Left lung (tissue), 10 donors: ENCODE data around the gene AP3B2. TPM values are rescaled to one million over a fixed set of nuclear protein-coding genes. Genes with fewer than 3 reads are reported as not detected.

Source experiments
- ATAC-seq: fragments of 200-7000 bp; cut with Tn5 transposase; one replicate; pipeline ENCODE4 v1.9.1; 2020; ENCODE audit warnings: moderate library complexity
- DNase-seq, 4 donors: peaks; one replicate each; pipeline ENCODE4 v3.0.0-alpha.2; 2013 to 2020
- H3K27ac ChIP-seq, 2 donors: fragments of 200-600 bp; sonication (generic) in 1 of 2; one replicate each; pipeline versions ENCODE4 v1.5.0 to v1.8.0; 2020 to 2021
- H3K27me3 ChIP-seq, 2 donors: fragments of 200-600 bp; sonication (generic) in 1 of 2; one replicate each; pipeline versions ENCODE4 v1.5.0 to v1.8.0; 2020 to 2021
- H3K36me3 ChIP-seq, 2 donors: fragments of 200-600 bp; sonication (generic) in 1 of 2; one replicate each; pipeline versions ENCODE4 v1.5.0 to v1.8.0; 2020 to 2021
- H3K4me1 ChIP-seq, 2 donors: fragments of 200-600 bp; one replicate each; pipeline ENCODE4 v1.8.0; 2021
- H3K4me3 ChIP-seq, 2 donors: fragments of 200-600 bp; sonication (generic) in 1 of 2; one replicate each; pipeline versions ENCODE4 v1.5.0 to v1.8.0; 2020 to 2021; ENCODE audit warnings: mild to moderate bottlenecking in 1 of 2
- H3K9me3 ChIP-seq, 2 donors: fragments of 200-600 bp; sonication (generic) in 1 of 2; one replicate each; pipeline versions ENCODE4 v1.5.0 to v1.8.0; 2020 to 2021
- intact Hi-C, 2 donors: fragments of 100-400 bp; cut with DNase I; formaldehyde crosslinking; loops; one replicate each; pipeline versions ENCODE4 v1.11.2 to v1.14.2; 2022
- polyA plus RNA-seq, 6 donors: library from polyadenylated mRNA; unstranded; fragments of 120-200 nt; gene quantifications; one replicate each; pipeline ENCODE4 v1.2.1, GENCODE V29; 2013; ENCODE audit not compliant: insufficient read length in 6 of 6
- total RNA-seq, 2 donors: library from RNA; stranded (reverse); fragmentation: NEBNext Ultra II Directional; extraction: Animal tissue kit (Norgen Biotek cat#: 25700); gene quantifications; one replicate each; pipeline ENCODE4 v1.2.1, GENCODE V29; 2021
- TF ChIP-seq, protein P1 (sequence below), 2 donors: fragments of 200-600 bp; sonication (generic) in 1 of 2; IDR thresholded peaks; one replicate each; pipeline versions ENCODE4 v1.5.0 to v1.8.0; 2021; ENCODE audit warnings: antibody characterized with exemption in 2 of 2
- donor health status: DM: no; HTN: yes; CAD: no.
- donor health status: DM: no; HTN: no; CAD: no.

AP3B2 gene
- total and polyA plus RNA-seq, 8 donors, result 0.82 to 3.0 (median 2.1) TPM

DNA sequence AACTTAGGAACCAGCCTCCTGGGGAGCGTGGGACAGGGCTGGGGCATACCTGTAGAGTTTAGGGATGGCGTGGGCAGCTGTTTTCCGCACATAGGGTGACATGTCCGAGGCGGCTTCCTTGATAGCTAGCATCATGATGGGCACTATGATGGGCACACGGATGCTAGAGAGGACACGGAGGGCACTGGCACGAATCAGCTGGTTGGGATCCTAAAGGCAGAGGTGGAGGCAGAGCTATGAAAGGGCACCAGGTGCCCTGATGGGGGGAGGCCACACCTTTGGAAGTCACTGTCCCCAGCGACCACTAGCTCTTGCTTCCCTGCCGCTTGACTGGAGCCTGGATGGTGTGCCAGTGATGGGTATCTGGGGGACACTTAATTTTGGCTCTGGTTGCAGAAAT lies 28.3 kb downstream of the AP3B2 start:
- ATAC-seq, result no peak
- DNase-seq, result peak in 1 of 4 donors; percentile 42
- no peak overlapping the region for H3K4me3 ChIP-seq
- peaks cover 6 to 46% of the 10 kb centered on the region in 2 donors for H3K27me3 ChIP-seq
- peaks cover 0 to 7% of the 10 kb centered on the region in 2 donors for H3K4me1 ChIP-seq
- no peak overlapping the region for H3K27ac ChIP-seq
- H3K36me3 ChIP-seq, result no peaks in the 10 kb centered on the region
- intact Hi-C loops, result no loop called here
- TF ChIP-seq, protein P1, sequence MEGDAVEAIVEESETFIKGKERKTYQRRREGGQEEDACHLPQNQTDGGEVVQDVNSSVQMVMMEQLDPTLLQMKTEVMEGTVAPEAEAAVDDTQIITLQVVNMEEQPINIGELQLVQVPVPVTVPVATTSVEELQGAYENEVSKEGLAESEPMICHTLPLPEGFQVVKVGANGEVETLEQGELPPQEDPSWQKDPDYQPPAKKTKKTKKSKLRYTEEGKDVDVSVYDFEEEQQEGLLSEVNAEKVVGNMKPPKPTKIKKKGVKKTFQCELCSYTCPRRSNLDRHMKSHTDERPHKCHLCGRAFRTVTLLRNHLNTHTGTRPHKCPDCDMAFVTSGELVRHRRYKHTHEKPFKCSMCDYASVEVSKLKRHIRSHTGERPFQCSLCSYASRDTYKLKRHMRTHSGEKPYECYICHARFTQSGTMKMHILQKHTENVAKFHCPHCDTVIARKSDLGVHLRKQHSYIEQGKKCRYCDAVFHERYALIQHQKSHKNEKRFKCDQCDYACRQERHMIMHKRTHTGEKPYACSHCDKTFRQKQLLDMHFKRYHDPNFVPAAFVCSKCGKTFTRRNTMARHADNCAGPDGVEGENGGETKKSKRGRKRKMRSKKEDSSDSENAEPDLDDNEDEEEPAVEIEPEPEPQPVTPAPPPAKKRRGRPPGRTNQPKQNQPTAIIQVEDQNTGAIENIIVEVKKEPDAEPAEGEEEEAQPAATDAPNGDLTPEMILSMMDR (IDR thresholded peaks at IDR 0.05), result no peak
- no peaks in the 10 kb centered on the region for H3K9me3 ChIP-seq

DNA sequence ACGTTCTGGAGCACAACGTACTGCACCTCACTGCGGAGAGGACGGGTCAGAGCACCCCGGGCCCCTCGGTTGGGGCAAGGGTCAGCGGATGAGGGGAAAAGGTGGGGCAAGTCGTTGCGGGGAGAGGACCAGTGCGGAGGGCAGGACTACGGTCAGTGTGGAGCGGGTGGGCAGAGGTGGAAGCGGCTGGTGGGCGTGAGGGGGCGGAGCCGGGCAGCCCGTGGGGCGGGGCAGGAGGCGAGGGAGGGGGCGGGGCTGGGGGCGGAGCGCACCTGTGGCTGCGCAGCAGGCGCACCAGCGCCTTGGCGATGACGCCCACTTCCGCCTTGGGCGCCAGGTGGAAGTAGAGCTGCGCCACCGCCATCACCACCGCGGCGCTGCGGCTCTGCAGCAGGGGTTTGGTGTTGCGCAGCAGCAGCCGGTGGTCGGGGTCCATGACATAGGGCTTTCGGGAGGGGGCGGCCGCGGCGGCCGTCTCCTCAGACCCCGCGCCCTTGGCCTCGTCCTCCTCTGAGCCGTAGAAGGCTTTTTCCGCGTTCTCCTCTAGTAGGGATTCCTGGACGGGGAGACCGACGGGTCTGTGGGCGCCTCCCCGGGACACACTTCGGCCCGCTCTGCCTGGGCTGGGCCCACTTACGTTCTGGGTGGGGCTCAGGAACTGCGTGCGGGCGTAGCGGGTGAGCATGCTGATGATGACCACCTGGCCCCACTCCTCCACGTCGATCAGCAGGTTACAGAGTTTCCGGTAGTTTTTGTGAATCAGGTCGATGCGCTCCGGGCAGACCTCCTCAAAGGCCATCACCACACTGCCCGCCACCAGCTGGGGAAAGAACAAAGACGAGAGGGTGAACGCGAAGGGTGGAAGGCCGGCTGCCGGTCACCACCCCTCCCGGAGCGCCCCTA lies 29.2 kb downstream of the AP3B2 start:
- peak; percentile 98 for ATAC-seq
- intact Hi-C loops, result no loop called here
- H3K27ac ChIP-seq, result no peak overlapping the region

DNA sequence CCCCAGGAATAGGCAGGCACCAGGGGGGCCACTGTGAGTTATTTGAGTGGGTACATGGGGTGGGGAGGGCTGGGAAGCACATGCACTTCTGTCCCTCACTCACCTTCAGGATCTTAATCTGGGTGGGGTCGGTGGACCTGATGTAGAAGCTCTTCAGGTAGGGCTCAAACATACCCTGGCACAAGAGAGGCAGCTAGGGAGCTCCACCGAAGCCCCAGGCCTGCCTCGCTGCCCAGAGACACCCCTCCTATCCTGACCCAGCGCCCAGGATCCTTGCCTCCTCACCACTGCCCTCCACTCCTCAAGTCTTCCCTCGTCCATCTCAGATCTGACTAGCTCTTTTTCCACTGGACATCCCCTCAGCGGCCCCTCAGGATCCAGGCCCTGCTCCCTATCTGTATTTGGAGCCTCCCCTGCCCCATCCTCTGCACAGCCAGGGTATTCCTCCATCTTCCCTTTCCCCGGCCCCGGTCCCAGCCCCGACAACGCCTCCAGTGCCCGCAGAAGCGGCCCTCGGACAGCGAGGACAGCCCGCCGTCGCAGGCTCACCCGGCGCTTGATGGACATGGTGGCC lies 30.0 kb downstream of the AP3B2 start:
- H3K36me3 ChIP-seq, result no peaks in the 10 kb centered on the region
- TF ChIP-seq, protein P1 (IDR thresholded peaks at IDR 0.05), result no peak
- H3K4me3 ChIP-seq, result peak overlapping the region; percentile 24 to 37
- intact Hi-C loops, result no loop called here
- no peaks in the 10 kb centered on the region for H3K9me3 ChIP-seq
- peak in 1 of 4 donors; percentile 13 for DNase-seq
- H3K27me3 ChIP-seq, result peaks cover 6 to 46% of the 10 kb centered on the region in 2 donors
- H3K27ac ChIP-seq, result no peak overlapping the region
- no peak for ATAC-seq
- H3K4me1 ChIP-seq, result peaks cover 0 to 7% of the 10 kb centered on the region in 2 donors

More for the DNA sequence above, 29.2 kb downstream of the AP3B2 start:
- TF ChIP-seq, protein P1 (IDR thresholded peaks at IDR 0.05), result no peak
- Histone ChIP-seq H3K4me1 (peaks cover 0 to 7% of the 10 kb centered on the region in 2 donors), H3K9me3 (no peaks in the 10 kb centered on the region), H3K27me3 (peaks cover 6 to 46% of the 10 kb centered on the region in 2 donors), H3K4me3 (peak overlapping the region; percentile 24 to 37), H3K36me3 (no peaks in the 10 kb centered on the region)
- peak in 3 of 4 donors; percentile 62 to 91 (median 69) for DNase-seq

DNA sequence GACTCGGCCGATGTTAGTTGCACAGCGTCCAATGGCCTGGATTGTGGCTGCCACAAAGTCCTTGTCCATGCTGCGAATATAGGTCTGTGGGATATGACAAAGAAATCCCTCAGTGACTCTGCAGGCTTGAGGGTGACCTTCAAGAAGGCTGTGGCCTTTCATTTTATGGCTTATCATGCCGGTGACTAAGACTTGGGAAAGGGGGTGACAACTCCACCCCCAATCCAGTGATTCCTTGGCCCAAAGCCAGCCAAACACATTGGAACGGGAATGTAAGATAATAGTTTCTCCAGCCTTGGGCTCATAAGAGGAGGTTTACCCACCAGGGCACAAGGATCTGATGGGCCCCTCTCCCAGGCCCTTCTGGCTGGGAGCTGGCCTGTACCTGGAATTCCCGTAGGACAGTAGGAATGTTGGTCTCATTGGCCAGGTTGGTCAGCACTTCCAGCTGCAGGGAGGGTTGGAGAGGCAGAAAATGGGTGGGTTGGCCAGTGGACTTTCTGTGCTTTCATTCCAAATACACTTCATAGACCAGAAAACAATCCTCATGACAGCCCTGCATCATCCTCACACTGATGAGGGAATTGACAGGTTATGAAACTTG lies 31.9 kb downstream of the AP3B2 start:
- Histone ChIP-seq H3K36me3 (no peaks in the 10 kb centered on the region), H3K27me3 (peaks cover 6 to 45% of the 10 kb centered on the region in 2 donors), H3K9me3 (no peaks in the 10 kb centered on the region), H3K27ac (no peak overlapping the region), H3K4me3 (no peak overlapping the region), H3K4me1 (peaks cover 0 to 7% of the 10 kb centered on the region in 2 donors)
- ATAC-seq (no peak), DNase-seq (no peak)
- TF ChIP-seq, protein P1 (IDR thresholded peaks at IDR 0.05), result no peak
- intact Hi-C loops, result no loop called here

DNA sequence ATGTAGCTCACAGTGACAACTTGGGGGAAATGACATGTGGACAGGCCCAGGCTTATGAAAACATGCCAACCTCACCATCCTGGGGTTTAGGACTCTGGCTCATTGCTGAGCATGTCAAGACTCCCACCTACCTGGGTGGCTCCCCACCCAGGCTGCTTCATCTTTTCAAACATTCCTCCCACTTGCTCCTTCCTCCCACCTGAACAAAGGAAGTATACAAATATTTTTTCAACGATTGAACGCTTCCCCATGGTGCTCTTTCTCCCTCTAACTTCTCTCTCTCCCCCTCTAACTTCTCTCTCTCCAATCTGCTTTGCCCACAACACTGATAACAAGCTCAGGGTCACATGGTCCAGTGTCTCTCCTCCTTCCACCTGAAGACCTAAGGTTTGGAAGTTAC lies 34.8 kb downstream of the AP3B2 start:
- intact Hi-C loops, result no loop called here
- Histone ChIP-seq H3K36me3 (no peaks in the 10 kb centered on the region), H3K4me3 (no peak overlapping the region), H3K4me1 (peaks cover 0 to under 1% of the 10 kb centered on the region in 2 donors), H3K9me3 (no peaks in the 10 kb centered on the region), H3K27me3 (peaks cover 0 to 16% of the 10 kb centered on the region in 2 donors), H3K27ac (no peak overlapping the region)
- TF ChIP-seq, protein P1 (IDR thresholded peaks at IDR 0.05), result no peak
- DNase-seq, result no peak
- no peak for ATAC-seq
